ENCODE measurements around the gene SDHB.

DNA sequence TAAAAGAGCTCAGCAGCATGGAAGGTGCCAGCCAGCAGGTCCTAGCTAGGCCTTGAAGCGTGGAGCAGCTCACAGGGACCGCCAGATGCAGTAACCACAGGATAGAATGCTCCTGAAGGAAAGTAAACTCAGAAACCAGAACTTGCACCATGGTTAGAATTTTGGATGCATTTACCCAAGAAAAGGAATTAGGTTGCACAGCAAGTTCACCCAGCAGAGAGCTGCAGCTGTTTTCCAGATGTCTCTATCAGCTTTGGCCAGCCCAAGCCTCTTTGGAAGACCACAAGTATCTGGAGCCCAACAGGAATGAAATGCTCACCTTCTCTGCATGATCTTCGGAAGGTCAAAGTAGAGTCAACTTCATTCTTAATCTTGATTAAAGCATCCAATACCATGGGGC is 21.1 kb downstream of the SDHB start:
- no peak for TF ChIP-seq ZNF274 (IDR thresholded peaks at IDR 0.05; ENCODE audit: low read depth, low read length)
- no peak for TF ChIP-seq SUZ12 (IDR thresholded peaks at IDR 0.05; ENCODE audit: extremely low read depth, insufficient read depth, insufficient read length)
